ENCODE measurements around the gene PRKCA. TPM values are rescaled to one million over a fixed set of nuclear protein-coding genes. Genes with fewer than 3 reads are reported as not detected.
A peak's percentile ranks its signal among the peaks of the same experiment; 100 is the strongest.

PRKCA gene
- total and polyA plus RNA-seq, 2 of the 13 experiments (the other 11 are each of a cell fraction or from before 2014, with no cell fraction given) = 18.5 to 21.5 TPM

- H2AFZ ChIP-seq (ENCODE audit: low read length) = no peak overlapping the region
- peaks cover 0 to 7% of the 10 kb centered on the region in 2 experiments; a peak in 1 of 5 replicates for H3K36me3 ChIP-seq (replicated peaks in 1 of 2; ENCODE audit: control insufficient read depth in 1 of 2, insufficient read depth in 2 of 2, low read length in 2 of 2)
- H3K27me3 ChIP-seq (ENCODE audit: control insufficient read depth in 1 of 2, insufficient read depth in 2 of 2, low read length in 2 of 2) = no peaks in the 10 kb centered on the region
- intact Hi-C loops (cut with micrococcal nuclease; ENCODE audit: unreplicated experiment) (no loop called here), in situ Hi-C loops (cut with HindIII; ENCODE audit: extremely low pct_ligation_motif_present, low pct_unique_long_range_greater_than_20kb) (no loop called here)
- ChIA-PET POLR2A (no interaction called here), CTCF (ENCODE audit: low intra/inter-chr PET ratio, low total read pairs) (no interaction called here)
- peak; percentile 88 for FAIRE-seq
- no peaks in the 10 kb centered on the region for H3K9me3 ChIP-seq (ENCODE audit: low read length)
- no peak overlapping the region for H3K9ac ChIP-seq (ENCODE audit: insufficient read depth, low read depth, low read length)
- no peak overlapping the region for H3K4me2 ChIP-seq (ENCODE audit: low read depth, low read length)
- H3K4me1 ChIP-seq (ENCODE audit: insufficient read depth, low read length) = peaks cover 36% of the 10 kb centered on the region
- no TSS peak for BruUV-seq (replicated peaks)
- H3K27ac ChIP-seq (ENCODE audit: extremely low read length, insufficient read depth, low read length) = peak overlapping the region; percentile 2
- no peaks in the 10 kb centered on the region for H3K79me2 ChIP-seq (ENCODE audit: insufficient read depth, low read length)
- no peaks in the 10 kb centered on the region for H4K20me1 ChIP-seq (ENCODE audit: insufficient read depth, low read length)
- DNase-seq (ENCODE audit: low spot score) = peak; percentile 71
- ATAC-seq = peak; percentile 75
- 72% methylated on average over 2 of the region's 2 CpGs for WGBS (ENCODE audit: low lambda C conversion rate)
- no peak overlapping the region for H3K4me3 ChIP-seq (replicated peaks in 1 of 3; ENCODE audit: insufficient read depth in 1 of 3, low read depth in 2 of 3, low read length in 3 of 3)
- TF ChIP-seq ARID5B (CRISPR knock-in tag; IDR thresholded peaks at IDR 0.05) = peak; percentile 41; the same call in 1 of the 2 replicates
- TF ChIP-seq SAFB2 (CRISPR knock-in tag; IDR thresholded peaks at IDR 0.05; ENCODE audit: borderline replicate concordance, low read depth) = no peak
- TF ChIP-seq GFI1 (CRISPR knock-in tag; IDR thresholded peaks at IDR 0.05; ENCODE audit: borderline replicate concordance) = 0 out of 2 replicates have a peak, but pooled peaks have one; percentile 19
- TF ChIP-seq ZNF777 (CRISPR knock-in tag; IDR thresholded peaks at IDR 0.05) = no peak
- TF ChIP-seq UBTF (CRISPR knock-in tag; IDR thresholded peaks at IDR 0.05) = no peak
- no peak for TF ChIP-seq HMG20B (CRISPR knock-in tag; conservative IDR thresholded peaks at IDR 0.05)
- TF ChIP-seq CTCF (CRISPR knock-in tag; IDR thresholded peaks at IDR 0.05) = 0 out of 2 replicates have a peak, but pooled peaks have one; percentile 4
- TF ChIP-seq EP300 (IDR thresholded peaks at IDR 0.05; ENCODE audit: low read depth in 2 of 2, low read length in 2 of 2) = peak in 1 of 2 experiments; percentile 52; a peak in 1 of 4 replicates
- TF ChIP-seq EP300 (CRISPR knock-in tag; IDR thresholded peaks at IDR 0.05; ENCODE audit: borderline replicate concordance) = no peak
- peak; percentile 84 for TF ChIP-seq FOXA3 (CRISPR knock-in tag; IDR thresholded peaks at IDR 0.05)
Measured at GRCh38 chr17:66711881-66712321, 409.5 kb downstream of the PRKCA start.

Measured in HepG2 (cell line).